ENCODE results near the gene FKBP11. TPM values are rescaled to one million over a fixed set of nuclear protein-coding genes. Genes with fewer than 3 reads are reported as not detected.
A peak's percentile ranks its signal among the peaks of the same experiment; 100 is the strongest.

The FKBP11 gene
- total RNA-seq, 2 donors from 2014 or later, result 30.1 to 30.7 TPM

- Mint-ChIP-seq H3K27me3 (ENCODE audit: insufficient read depth) (peaks cover 25% of the 10 kb centered on the region), H3K27ac (no peak overlapping the region), H3K4me3 (no peak overlapping the region), H3K4me1 (peaks cover 14% of the 10 kb centered on the region), H3K9me3 (no peaks in the 10 kb centered on the region), H3K36me3 (ENCODE audit: low read depth) (no peaks in the 10 kb centered on the region)
- Histone ChIP-seq H3K9ac (ENCODE audit: extremely low read depth, low read length, poor library complexity, severe bottlenecking) (no peak overlapping the region), H3K9me3 (ENCODE audit: control insufficient read depth, low read length) (no peaks in the 10 kb centered on the region), H3K27ac (ENCODE audit: low read depth, low read length) (no peak overlapping the region), H3K4me3 (ENCODE audit: low read length) (no peak overlapping the region), H3K4me1 (ENCODE audit: control insufficient read depth, insufficient read depth, low read length) (peaks cover 4% of the 10 kb centered on the region), H3K36me3 (ENCODE audit: control insufficient read depth, insufficient read depth, low read length) (no peaks in the 10 kb centered on the region), H3K27me3 (ENCODE audit: control insufficient read depth, insufficient read depth, low read length, poor library complexity, severe bottlenecking) (no peaks in the 10 kb centered on the region)
- no peak for DNase-seq
- 63 to 67% methylated on average over 3 of the region's 3 CpGs for WGBS, 2 experiments (ENCODE audit: insufficient coverage in 1 of 2, insufficient read length in 1 of 2)
- TF ChIP-seq CTCF (conservative IDR thresholded peaks at IDR 0.05), result no peak
Observed at GRCh38 chr12:48907245-48907644, 18.0 kb downstream of the FKBP11 start.

- H3K27me3 Mint-ChIP-seq (ENCODE audit: insufficient read depth), result peaks cover 31% of the 10 kb centered on the region
- peaks cover 9% of the 10 kb centered on the region for H3K4me1 Mint-ChIP-seq
- TF ChIP-seq CTCF (conservative IDR thresholded peaks at IDR 0.05), result peak; percentile 89
- Histone ChIP-seq H3K27ac (ENCODE audit: low read depth, low read length) (no peak overlapping the region), H3K4me1 (ENCODE audit: control insufficient read depth, insufficient read depth, low read length) (no peaks in the 10 kb centered on the region), H3K9ac (ENCODE audit: extremely low read depth, low read length, poor library complexity, severe bottlenecking) (peak overlapping the region; percentile 33), H3K27me3 (ENCODE audit: control insufficient read depth, insufficient read depth, low read length, poor library complexity, severe bottlenecking) (no peaks in the 10 kb centered on the region), H3K9me3 (ENCODE audit: control insufficient read depth, low read length) (no peaks in the 10 kb centered on the region), H3K36me3 (ENCODE audit: control insufficient read depth, insufficient read depth, low read length) (no peaks in the 10 kb centered on the region), H3K4me3 (ENCODE audit: low read length) (peak overlapping the region; percentile 78)
- peak; percentile 98 for DNase-seq
- H3K27ac Mint-ChIP-seq, result no peak overlapping the region
- peak overlapping the region; percentile 57 for H3K4me3 Mint-ChIP-seq
- WGBS, 2 experiments (ENCODE audit: insufficient coverage in 1 of 2, insufficient read length in 1 of 2), result 3 to 6% methylated on average over 18 to 19 of the region's 19 CpGs
- H3K36me3 Mint-ChIP-seq (ENCODE audit: low read depth), result no peaks in the 10 kb centered on the region
- H3K9me3 Mint-ChIP-seq, result no peaks in the 10 kb centered on the region
Observed at GRCh38 chr12:48903982-48904411, 21.3 kb downstream of the FKBP11 start.

GRCh38 chr12:48903363-48903981, 21.8 kb downstream of the FKBP11 start:
- no peak overlapping the region for H3K27ac ChIP-seq (ENCODE audit: low read depth, low read length)
- Mint-ChIP-seq H3K9me3 (no peaks in the 10 kb centered on the region), H3K4me1 (peaks cover 9% of the 10 kb centered on the region), H3K4me3 (peak overlapping the region; percentile 57), H3K36me3 (ENCODE audit: low read depth) (no peaks in the 10 kb centered on the region), H3K27ac (no peak overlapping the region), H3K27me3 (ENCODE audit: insufficient read depth) (peaks cover 35% of the 10 kb centered on the region)
- TF ChIP-seq CTCF (conservative IDR thresholded peaks at IDR 0.05), result no peak
- no peaks in the 10 kb centered on the region for H3K9me3 ChIP-seq (ENCODE audit: control insufficient read depth, low read length)
- DNase-seq, result no peak
- H3K4me3 ChIP-seq (ENCODE audit: low read length), result no peak overlapping the region
- no peak overlapping the region for H3K9ac ChIP-seq (ENCODE audit: extremely low read depth, low read length, poor library complexity, severe bottlenecking)
- whole genome bisulfite sequencing, 2 experiments (ENCODE audit: insufficient coverage in 1 of 2, insufficient read length in 1 of 2), result 84 to 89% methylated on average over 15 to 17 of the region's 20 CpGs
- no peaks in the 10 kb centered on the region for H3K27me3 ChIP-seq (ENCODE audit: control insufficient read depth, insufficient read depth, low read length, poor library complexity, severe bottlenecking)
- no peaks in the 10 kb centered on the region for H3K36me3 ChIP-seq (ENCODE audit: control insufficient read depth, insufficient read depth, low read length)
- no peaks in the 10 kb centered on the region for H3K4me1 ChIP-seq (ENCODE audit: control insufficient read depth, insufficient read depth, low read length)
